HG03432 (cell line): ENCODE results near the gene RNU6-8.

Experiments
- ATAC-seq: cut with Tn5 transposase; IDR thresholded peaks from one replicate; pipeline ENCODE4 v1.9.1; 2021; ENCODE audit warnings: mild to moderate bottlenecking, moderate library complexity; ENCODE audit not compliant: unreplicated experiment

Gene RNU6-8

GRCh38 chr14:32202998-32203882 is at the start of gene RNU6-8:
TSS of gene RNU6-8 (minus strand) at chr14:32203269.
- peak; percentile 81 for ATAC-seq

DNA sequence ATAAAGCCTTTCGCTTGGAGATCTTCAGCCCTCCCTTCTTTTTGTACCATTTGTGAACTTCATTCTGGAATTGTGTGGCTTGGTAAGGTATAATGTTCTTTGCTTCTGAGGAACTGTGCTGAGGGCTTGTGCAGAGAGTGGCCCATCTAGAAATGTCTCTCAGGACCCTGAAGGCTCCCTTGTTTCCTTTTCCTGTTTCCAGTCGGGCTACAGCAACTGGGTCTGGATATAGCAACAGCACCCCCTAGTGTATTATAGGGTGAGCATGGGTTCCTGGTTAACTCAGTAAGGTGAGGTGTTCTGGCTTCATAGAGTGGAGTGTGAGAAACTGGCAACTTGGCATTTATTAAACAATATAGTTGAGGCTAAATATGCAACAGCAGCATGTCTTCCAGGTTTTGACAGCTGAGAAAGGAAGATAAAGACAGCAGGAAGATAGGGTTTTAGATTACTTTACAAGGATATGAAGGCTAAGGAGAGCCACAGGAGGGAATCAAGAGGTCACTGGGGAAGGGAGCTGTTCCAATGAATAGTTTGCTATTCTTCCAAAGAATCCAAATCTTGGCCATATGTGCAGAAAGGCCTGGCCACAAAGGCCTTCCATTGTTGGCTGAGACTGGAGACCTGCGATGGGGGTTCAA is 49.1 kb upstream of the RNU6-8 start:
- peak; percentile 85 for ATAC-seq

GRCh38 chr14:32251530-32251929 is 48.5 kb upstream of the RNU6-8 start:
- no peak for ATAC-seq

DNA sequence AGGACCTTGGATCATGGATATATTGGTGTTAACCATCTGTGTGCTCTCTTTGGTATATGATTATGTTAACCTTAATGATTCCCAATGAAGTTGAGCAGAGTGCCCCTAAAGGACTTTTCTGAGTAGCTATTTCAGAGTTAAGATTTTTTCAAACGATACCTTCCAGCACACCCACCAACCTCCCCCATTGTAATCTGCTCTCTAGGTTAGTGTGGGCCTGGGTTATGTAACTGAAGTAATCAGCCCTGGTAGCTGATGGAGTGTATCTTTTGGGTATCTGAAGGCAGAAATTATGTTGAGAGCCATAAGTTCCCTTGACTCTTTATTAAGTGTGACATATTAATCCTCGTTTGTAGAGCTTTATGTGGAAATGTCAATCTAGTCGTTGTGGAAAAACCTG is 47.6 kb upstream of the RNU6-8 start:
- no peak for ATAC-seq

- no peak for ATAC-seq
Measured at GRCh38 chr14:32249780-32250179, 46.7 kb upstream of the RNU6-8 start.

GRCh38 chr14:32249371-32249770 is 46.3 kb upstream of the RNU6-8 start:
- no peak for ATAC-seq

GRCh38 chr14:32246751-32247150 is 43.7 kb upstream of the RNU6-8 start:
- ATAC-seq: no peak

DNA sequence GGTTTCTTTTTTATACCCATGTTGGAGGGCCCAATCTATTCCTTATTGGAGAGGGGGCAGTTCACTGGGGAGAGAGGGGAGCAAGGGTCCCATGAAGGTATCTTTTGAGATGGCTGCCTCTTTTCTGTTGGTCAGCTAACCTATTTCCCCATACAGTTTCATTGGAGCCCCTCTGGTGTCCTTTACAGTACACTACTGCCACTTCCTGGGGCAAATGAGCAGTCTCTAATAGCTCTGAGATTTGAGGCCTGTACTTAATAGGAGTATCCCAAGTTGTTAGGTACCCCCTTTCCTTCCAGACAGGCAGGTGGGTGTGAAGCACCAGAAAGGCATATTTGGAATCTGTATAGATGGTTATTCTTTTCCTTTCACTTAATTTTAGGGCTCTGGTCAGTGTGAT is 41.3 kb upstream of the RNU6-8 start:
- no peak for ATAC-seq

- ATAC-seq: no peak
Measured at GRCh38 chr14:32233260-32233659, 30.2 kb upstream of the RNU6-8 start.

DNA sequence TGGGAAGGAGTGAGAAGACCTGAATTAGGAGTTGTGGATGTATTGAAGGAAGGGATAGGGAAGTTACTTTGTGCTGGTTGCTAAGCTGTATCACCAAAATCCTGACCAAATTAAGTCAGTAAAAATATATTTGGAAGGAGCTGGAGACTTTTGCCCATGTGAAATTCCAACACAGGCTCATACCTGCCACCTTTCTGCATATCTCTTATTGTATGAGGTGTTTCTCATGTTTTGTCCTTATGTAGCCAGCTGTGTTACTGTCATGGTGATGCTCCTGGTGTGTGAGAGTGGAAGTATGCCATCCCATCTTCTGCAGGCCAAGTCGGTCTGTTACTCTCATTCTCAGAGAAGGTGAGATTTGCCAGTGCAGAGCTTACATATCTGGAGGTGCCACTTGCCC is 29.4 kb upstream of the RNU6-8 start:
- no peak for ATAC-seq

DNA sequence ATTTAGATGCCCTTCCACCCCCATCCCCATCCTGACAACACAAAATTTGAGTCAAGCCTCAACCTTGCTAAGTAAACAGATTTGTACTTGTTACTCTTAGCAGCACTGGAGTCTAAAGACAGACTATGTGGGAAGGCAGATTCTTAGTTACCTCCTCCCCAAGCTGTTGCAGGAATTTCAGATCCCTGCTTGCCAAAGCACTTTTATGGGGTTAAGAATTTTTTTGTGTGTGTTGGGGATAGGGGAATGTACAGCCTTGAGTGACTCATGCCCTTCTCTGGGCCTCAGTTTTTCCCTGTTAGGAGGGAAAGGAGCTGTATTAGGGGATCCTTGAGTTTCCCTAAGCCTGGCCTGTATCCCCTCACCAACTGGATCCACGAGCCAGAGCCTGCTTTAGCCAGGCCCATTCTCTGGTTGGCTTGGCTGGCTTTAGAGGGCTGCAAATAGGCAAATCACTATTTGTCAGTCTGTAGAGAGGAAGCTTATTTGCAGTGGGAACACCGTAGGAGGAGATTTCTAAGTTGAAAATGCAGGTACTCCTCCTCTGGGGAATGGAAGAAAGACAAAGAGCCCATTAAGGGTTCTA is 27.7 kb upstream of the RNU6-8 start:
- no peak for ATAC-seq

DNA sequence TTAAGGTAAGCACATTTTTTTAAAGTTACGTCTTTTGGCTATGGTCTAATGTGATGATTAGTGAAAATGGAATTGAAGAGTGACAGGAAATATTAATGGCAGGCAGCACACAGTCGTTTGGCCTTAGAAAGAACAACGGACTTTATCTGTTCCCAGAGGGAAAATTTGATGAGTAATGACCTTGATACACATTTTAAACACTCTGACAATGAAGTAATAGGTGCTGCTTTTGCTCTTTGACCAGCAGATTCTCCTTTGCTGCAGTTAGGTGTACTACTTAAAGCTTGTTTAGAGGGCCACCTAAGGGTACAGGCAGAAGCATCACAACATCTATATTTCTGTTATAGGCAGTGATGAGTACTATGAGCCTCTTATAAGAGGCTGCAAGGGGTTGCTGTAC is 27.1 kb upstream of the RNU6-8 start:
- ATAC-seq: no peak

DNA sequence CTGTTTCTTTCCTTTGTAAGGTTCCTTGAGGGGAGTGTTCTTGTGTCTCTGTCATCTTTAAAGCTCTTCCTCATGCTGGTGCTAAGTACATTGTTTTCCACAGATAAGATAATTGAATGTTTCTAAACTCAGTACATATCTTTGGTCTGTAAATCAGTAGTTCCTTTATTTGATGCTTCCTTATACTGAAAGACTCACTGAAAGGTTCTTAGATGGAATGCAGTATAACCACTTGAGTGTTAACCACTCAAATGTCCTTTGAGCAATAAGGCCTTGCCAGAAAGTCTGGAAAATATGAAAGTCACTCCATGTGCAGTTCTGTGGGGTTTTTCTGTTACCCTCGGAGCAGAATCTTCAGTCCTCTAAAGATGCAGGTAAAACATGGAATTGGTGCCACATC is 23.0 kb upstream of the RNU6-8 start:
- no peak for ATAC-seq

GRCh38 chr14:32225378-32225920 is 22.4 kb upstream of the RNU6-8 start:
- ATAC-seq: no peak

DNA sequence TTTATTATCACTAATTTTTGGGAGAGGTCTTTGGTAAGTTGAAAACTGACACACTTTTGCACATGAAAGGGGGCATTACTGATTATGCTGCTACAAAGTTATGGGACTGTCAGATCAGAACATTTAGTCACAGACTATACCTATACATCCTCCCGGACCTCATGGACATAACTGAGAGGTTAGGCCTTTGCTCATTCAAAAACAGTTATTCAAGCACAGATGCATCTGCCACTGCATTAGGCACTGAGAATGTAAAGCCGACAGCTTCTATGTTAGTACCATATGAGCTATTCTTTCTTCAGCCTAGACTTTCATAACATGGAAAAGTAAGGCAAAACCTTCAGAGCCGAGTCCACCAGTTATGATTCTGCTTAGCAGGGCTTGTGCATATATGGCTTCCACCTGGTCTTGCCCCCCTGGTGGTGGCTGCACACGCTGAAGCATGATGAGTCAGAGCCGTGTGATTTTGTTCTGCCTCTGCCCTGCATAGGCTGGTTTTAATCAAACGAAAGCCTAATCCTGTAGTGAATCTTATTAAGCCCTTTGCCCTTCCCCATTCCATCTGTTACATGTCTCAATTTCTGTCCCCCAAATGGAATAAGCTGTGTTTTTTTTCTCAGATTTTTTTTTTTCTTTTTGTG is 21.8 kb upstream of the RNU6-8 start:
- peak; percentile 67 for ATAC-seq

- no peak for ATAC-seq
Measured at GRCh38 chr14:32217301-32217700, 14.2 kb upstream of the RNU6-8 start.

DNA sequence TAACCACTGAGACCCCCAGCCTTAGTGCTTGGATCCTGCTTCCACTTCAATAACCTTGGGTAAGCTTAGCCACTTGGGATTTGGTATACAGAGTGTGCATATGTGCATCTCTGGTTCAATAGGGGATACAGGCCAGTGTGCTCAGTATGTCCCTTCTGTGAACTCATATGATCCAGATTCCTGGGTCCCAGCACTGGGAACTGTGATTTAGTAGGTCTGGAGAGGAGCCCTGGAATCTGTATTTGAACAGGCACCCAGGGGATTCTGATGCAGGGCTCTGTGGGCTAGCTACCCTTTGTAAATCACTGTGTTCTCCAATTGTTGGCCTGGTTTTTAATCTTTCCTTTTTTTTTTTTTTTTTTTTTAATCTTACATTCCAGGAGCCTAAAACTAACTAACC is 9.8 kb upstream of the RNU6-8 start:
- no peak for ATAC-seq

- ATAC-seq: no peak
Measured at GRCh38 chr14:32211068-32211404, 8.0 kb upstream of the RNU6-8 start.

- no peak for ATAC-seq
Measured at GRCh38 chr14:32209471-32209870, 6.4 kb upstream of the RNU6-8 start.

DNA sequence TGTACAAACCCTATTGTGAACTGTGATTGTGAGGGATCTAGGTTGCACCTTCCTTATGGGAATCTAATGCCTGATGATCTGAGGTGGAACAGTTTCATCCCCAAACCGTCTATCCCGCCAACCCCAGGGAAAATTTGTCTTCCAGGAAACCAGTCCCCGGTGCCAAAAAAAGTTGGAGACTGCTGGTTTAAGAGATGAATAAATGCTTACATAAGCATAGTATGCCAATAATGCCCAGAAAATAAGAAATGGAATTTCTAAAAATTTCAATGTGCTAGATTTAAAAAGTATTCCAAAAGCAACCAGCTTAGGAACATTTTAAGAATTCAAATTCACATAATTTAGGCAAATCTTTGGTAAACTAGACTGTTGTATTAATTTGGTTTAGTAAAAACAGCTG is 5.4 kb upstream of the RNU6-8 start:
- ATAC-seq: no peak

DNA sequence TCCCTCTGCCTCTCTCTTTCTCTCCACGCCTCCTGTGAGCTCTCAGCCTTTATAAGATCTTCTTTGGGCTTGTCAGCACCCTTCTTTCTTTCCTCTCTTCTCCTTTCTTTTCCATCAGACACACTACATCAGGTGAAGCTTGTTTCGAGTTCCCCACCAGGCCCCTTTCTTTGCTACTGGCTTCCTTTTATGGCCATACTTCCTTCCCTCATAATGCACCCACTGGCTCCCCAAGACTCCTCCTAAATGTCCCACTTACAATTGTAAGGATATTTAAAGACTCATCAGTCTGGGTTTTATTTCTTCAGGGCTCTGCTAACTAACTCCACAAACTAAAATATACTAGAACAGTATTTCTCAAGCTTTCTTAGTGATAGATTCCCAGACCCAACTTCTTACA is 3.5 kb upstream of the RNU6-8 start:
- ATAC-seq: no peak
